T-helper 17 cell (primary cell): ENCODE measurements around the gene JARID2. TPM values are rescaled to one million over a fixed set of nuclear protein-coding genes. Genes with fewer than 3 reads are reported as not detected.

ENCODE experiments used
- ATAC-seq: fragments of 150-1000 bp; cut with Tn5 transposase; 2 replicates; pipeline ENCODE4 v1.10.0; 2021; ENCODE audit warnings: mild to moderate bottlenecking, moderate library complexity
- DNase-seq, 3 donors: peaks; one replicate each; pipeline versions ENCODE4 v3.0.0 to v3.0.0-alpha.2; 2020 to 2021
- H3K9me3 ChIP-seq: one replicate; pipeline ENCODE4 v1.7.0; 2013; ENCODE audit warnings: low read length, mild to moderate bottlenecking; ENCODE audit not compliant: control insufficient read depth, poor library complexity, severe bottlenecking
- H3K27ac Mint-ChIP-seq: one replicate; pipeline ENCODE4 v1.8.0; 2022; ENCODE audit warnings: mild to moderate bottlenecking, moderate library complexity, mixed read lengths
- H3K27me3 Mint-ChIP-seq: one replicate; pipeline ENCODE4 v1.8.0; 2022; ENCODE audit warnings: mixed read lengths
- H3K36me3 Mint-ChIP-seq: one replicate; pipeline ENCODE4 v1.8.0; 2022; ENCODE audit warnings: low read depth, mixed read lengths
- H3K4me1 Mint-ChIP-seq: one replicate; pipeline ENCODE4 v1.8.0; 2022; ENCODE audit warnings: mild to moderate bottlenecking, mixed read lengths
- H3K4me3 Mint-ChIP-seq: one replicate; pipeline ENCODE4 v1.8.0; 2022; ENCODE audit warnings: mild to moderate bottlenecking, moderate library complexity, mixed read lengths
- total RNA-seq, 4 donors: library from RNA in 2 of 4; stranded (reverse) in 2 of 4; gene quantifications; one replicate each; pipeline ENCODE4 v1.2.3 and lab custom pipeline; 2022 to 2026

JARID2 gene
- total RNA-seq, 2 donors from 2014 or later, result 21.9 to 35.5 TPM

DNA sequence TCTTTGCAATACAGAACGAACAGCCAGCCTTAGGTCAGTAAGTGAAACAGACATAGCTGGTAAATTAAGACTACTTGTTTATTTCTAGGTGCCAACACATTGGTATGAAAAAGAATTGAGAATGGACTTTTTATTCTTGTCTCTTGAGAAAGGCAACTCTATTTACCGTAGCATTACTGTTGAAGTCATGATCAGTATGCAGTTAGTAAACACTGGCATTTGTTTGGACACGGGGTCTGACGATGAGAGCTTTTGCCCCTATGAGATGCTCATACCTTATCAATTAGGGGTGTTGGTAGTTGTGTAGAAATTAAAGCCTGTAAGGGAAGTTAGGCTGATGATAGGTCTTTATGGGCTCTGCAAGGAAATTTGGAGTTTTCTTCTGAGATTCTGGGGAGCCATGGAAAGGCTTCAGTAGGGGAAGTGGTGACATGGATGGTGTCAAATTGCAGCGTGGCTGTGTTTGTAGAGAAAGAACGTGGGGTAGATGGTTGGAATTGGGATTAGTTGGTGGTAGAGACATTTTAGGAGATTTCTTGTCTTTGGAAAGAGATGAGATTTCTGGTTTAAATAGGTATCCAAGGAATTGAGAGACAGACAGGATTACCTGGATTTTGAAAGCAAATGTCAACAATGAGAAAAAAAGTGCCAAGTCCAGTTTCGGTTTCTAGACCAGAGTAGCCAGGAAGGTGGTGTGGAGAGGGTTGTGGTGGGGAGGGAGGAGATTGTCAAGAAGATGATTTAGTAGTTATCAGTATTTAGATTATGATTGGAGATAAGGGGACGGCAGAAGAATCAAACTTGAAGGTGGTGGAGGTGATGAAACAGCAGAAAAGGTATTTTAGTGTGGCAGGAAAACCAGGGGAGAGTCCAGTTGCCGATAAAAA, 116.6 kb downstream of the JARID2 start:
- peaks cover 26% of the 10 kb centered on the region for H3K4me1 Mint-ChIP-seq
- DNase-seq (no peak), ATAC-seq (no peak)
- H3K36me3 Mint-ChIP-seq, result peaks cover 4% of the 10 kb centered on the region
- H3K27ac Mint-ChIP-seq, result no peak overlapping the region
- no peaks in the 10 kb centered on the region for H3K9me3 ChIP-seq
- H3K4me3 Mint-ChIP-seq, result no peak overlapping the region
- no peaks in the 10 kb centered on the region for H3K27me3 Mint-ChIP-seq

DNA sequence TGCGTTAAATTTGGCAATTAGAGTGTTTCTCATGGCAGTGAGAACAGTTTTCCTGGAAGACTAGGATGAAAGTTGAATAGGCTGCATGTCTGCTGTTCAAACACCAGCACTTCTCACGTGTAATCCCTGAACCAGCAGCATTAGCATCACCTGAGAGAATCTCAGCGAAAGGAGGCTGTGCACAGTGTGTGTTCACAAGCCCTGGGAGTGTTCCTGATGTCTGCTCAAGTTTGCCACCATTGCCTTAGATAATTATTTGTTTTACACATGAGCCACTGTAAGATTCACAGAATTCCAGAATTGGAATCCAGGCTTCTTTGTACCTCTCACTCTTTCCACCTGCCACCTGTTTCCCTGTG, 117.3 kb downstream of the JARID2 start:
- H3K9me3 ChIP-seq, result no peaks in the 10 kb centered on the region
- ATAC-seq, result no peak
- H3K27me3 Mint-ChIP-seq, result no peaks in the 10 kb centered on the region
- peaks cover 2% of the 10 kb centered on the region for H3K36me3 Mint-ChIP-seq
- H3K4me3 Mint-ChIP-seq, result no peak overlapping the region
- DNase-seq, result no peak
- H3K4me1 Mint-ChIP-seq, result peaks cover 25% of the 10 kb centered on the region
- no peak overlapping the region for H3K27ac Mint-ChIP-seq

DNA sequence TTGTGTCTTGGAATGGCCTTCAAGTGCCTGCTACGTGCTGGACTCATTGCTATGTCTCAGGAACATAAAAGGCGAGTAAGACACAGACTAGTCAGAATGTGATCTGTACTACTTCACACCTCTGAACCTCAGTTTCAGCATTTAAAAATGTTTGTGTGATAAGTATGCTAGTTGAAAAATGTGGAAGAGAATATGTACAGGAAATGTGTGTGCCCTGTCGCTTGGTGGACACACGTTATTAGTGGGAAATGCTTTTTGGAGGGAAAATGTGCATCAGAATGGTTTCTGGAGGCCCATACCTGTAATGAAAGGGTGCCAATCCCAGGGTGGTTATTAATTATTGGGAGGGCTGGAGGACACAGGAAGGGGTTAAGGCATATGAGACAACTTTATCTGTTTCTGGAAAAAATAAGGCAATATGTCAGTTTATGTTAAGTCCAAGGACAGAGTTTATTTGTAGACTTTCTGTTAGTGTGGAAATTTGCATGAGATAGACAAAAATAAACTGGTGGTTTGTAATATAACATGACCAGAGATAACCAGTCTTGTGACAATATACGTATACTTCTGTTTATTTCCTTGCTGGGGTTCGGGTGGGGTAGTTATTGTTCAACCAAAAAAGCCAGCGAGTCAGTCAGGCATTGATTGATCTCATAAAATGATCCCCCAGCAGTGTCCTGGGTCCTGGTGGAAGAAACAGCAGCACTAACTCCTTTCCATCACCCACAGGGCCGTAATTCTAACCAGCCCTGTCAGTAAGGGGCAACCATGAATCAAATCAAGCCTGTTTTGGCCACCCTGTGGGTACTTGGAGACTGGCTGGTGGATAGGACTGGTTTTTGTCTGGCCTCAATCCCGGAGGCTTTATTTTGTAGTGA, 117.9 kb downstream of the JARID2 start:
- Mint-ChIP-seq H3K4me3 (no peak overlapping the region), H3K36me3 (no peaks in the 10 kb centered on the region), H3K4me1 (peaks cover 23% of the 10 kb centered on the region), H3K27ac (no peak overlapping the region), H3K27me3 (no peaks in the 10 kb centered on the region)
- ATAC-seq (no peak), DNase-seq (no peak)
- H3K9me3 ChIP-seq, result no peaks in the 10 kb centered on the region

DNA sequence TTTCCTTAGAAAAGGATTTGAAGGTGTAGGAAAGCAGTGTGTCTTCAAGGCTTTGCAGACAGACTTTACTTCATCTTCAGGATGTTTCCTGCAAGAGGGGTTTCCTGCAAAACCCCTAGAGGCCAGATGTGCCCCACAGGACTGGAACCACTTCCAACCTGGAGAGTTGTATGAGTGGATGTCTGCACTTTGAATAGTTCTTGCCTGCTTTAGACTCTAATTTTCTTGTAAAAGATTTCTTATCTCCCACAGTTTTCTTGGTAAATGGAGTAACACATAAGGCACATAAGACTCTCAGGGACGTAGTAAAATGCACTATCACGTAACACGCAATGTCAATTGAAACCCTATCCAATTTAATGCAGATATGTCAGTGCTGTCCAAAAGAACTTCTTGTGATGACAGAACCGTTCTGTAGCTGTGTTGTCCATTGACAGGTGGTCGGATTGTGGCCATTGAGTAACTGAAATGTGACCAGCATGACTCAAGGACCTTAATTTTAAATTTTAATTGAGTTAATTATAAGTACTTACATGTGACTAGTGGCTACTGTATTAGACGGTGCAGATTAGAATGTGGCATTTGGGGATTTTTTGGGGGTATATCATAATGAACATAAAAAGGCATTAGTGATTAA, 118.7 kb downstream of the JARID2 start:
- DNase-seq (no peak), ATAC-seq (no peak)
- peaks cover 19% of the 10 kb centered on the region for H3K4me1 Mint-ChIP-seq
- H3K27me3 Mint-ChIP-seq, result no peaks in the 10 kb centered on the region
- H3K4me3 Mint-ChIP-seq, result no peak overlapping the region
- no peaks in the 10 kb centered on the region for H3K9me3 ChIP-seq
- no peaks in the 10 kb centered on the region for H3K36me3 Mint-ChIP-seq
- no peak overlapping the region for H3K27ac Mint-ChIP-seq

DNA sequence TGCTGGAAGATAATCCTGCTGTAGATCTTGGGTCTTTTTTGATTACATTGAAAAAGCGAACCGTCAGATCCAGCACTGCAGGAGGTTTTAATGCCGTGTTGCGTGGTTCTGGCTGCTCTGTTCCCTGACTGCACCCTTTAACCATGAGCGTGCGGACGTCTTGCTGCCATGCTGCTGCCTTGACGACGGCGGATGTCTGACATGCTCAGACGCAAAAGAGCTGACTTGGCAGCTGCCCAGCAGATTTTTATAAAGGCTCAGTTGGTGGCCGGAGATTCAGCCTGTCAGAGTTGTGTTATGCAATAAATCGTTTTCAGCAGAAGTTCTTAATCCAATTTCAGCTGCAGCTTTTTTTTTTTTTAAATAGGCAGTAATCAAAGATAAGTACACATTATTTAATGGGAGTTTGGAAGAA, 119.4 kb downstream of the JARID2 start:
- Mint-ChIP-seq H3K4me3 (peak overlapping the region; percentile 60), H3K4me1 (peaks cover 26% of the 10 kb centered on the region), H3K36me3 (no peaks in the 10 kb centered on the region), H3K27me3 (no peaks in the 10 kb centered on the region), H3K27ac (no peak overlapping the region)
- DNase-seq, result no peak
- ATAC-seq, result peak; percentile 73
- no peaks in the 10 kb centered on the region for H3K9me3 ChIP-seq

DNA sequence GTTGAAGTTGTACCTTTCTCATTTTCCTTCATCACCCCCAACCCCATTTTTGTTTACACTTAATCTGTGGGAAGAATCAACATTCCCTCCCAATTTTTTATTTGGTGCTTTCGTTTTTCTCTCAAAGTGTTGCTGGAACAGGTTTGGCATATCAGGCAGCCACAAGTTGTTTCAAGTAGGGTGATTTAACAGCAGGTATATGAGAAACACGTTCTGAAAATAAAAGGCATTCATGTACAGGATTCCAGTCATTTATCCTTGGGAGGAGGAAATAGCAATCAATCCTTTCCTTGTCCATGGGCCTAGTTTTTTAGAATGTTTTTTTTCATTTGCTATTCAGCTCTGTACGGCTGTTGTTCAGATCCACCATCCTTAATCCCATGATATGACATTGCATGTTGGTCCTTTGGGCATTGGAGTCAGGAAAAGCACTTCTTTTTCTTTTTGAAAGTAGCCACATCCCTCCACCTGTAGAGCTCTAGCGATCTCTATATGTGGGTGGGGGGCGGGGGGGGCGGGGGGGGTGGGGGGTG, 120.2 kb downstream of the JARID2 start:
- Mint-ChIP-seq H3K27ac (no peak overlapping the region), H3K4me1 (peaks cover 29% of the 10 kb centered on the region), H3K27me3 (no peaks in the 10 kb centered on the region), H3K36me3 (no peaks in the 10 kb centered on the region), H3K4me3 (no peak overlapping the region)
- ATAC-seq (no peak), DNase-seq (no peak)
- no peaks in the 10 kb centered on the region for H3K9me3 ChIP-seq

DNA sequence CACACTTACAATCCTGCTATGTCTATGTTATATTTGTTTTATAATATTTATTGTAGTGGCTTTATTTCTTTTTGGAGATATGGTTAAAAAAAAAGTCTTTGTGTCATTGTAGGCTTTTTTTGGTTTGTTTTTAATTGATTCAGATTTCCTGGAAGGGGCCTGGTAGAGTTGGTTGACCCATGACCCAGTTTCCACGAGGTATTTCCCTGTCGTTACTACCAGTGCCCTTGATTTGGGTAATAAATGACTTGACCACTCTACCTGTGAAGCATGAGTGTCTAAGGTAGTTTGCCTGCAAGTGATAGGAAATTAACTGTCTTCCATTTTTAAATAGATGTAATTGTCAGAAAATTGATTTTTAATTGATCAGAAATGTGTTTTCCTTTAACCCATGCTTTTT, 121.0 kb downstream of the JARID2 start:
- Mint-ChIP-seq H3K4me1 (peaks cover 35% of the 10 kb centered on the region), H3K4me3 (no peak overlapping the region), H3K27ac (no peak overlapping the region), H3K36me3 (no peaks in the 10 kb centered on the region), H3K27me3 (no peaks in the 10 kb centered on the region)
- no peaks in the 10 kb centered on the region for H3K9me3 ChIP-seq
- DNase-seq (no peak), ATAC-seq (no peak)

DNA sequence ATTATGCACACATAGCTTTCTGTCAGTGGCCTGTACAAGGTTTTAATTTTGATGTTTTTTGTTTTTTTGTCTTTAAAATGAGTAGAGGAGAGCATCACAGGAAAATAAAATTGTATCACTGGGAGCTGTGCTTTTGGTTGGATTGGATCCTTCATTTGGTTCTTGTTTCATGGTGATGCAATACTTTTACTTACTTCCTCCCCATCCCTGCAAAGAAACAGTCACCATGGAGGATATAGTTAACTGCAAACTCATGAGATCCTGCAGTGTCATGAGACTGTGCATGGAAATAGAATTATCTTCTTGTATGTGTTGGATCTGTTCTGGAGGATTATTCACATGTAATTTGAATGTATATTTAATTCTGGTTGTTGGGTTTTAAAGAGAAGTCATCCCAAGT, 122.3 kb downstream of the JARID2 start:
- Mint-ChIP-seq H3K27ac (no peak overlapping the region), H3K27me3 (no peaks in the 10 kb centered on the region), H3K36me3 (no peaks in the 10 kb centered on the region), H3K4me3 (no peak overlapping the region), H3K4me1 (peaks cover 36% of the 10 kb centered on the region)
- no peaks in the 10 kb centered on the region for H3K9me3 ChIP-seq
- ATAC-seq, result no peak
- DNase-seq, result no peak

DNA sequence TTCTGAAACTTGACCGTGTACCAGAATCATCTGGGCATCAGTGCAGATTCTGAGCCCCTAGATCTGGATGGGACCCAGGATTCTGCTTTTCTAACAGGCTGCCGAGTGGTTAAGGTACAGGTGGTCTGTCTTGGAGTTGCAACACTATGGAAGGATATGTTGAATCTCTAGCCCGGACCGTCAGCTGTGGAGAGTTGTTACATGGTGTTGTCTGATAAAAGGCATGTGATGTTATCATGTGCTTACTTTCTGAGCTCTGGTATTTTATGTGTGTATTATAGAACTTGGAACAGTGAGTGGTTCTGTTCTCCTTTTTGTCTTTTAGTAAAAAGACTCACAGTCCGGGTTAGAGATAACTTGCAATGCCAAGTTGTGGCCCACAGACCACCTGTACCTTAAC, 123.0 kb downstream of the JARID2 start:
- Mint-ChIP-seq H3K4me3 (no peak overlapping the region), H3K27ac (no peak overlapping the region), H3K4me1 (peaks cover 36% of the 10 kb centered on the region)

DNA sequence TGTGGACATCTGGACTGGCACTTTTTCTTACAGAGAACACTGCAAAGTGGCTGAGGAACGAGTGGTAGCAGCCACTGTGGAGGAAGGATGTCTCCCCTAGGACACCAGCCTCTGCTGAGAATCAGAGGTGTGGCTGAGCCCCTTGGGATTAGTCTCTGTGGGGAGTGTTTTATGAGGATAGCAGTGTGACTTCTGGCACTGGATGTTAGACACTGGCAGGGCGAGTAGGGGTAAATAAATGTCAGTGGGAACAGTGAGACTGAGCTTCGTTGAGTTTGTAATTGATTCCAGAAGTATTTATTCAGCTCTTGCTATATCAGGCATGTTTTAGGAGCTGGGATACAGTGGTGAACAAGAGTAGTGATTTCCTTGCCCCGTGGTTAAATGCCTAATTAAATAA, 124.0 kb downstream of the JARID2 start:
- ATAC-seq (no peak), DNase-seq (no peak)
- Mint-ChIP-seq H3K27me3 (no peaks in the 10 kb centered on the region), H3K27ac (peak overlapping the region; percentile 48), H3K4me3 (no peak overlapping the region), H3K4me1 (peaks cover 32% of the 10 kb centered on the region), H3K36me3 (no peaks in the 10 kb centered on the region)
- H3K9me3 ChIP-seq, result no peaks in the 10 kb centered on the region

More for the DNA sequence above, 123.0 kb downstream of the JARID2 start:
- DNase-seq (no peak), ATAC-seq (no peak)
- no peaks in the 10 kb centered on the region for H3K27me3 Mint-ChIP-seq
- no peaks in the 10 kb centered on the region for H3K36me3 Mint-ChIP-seq
- H3K9me3 ChIP-seq, result no peaks in the 10 kb centered on the region

DNA sequence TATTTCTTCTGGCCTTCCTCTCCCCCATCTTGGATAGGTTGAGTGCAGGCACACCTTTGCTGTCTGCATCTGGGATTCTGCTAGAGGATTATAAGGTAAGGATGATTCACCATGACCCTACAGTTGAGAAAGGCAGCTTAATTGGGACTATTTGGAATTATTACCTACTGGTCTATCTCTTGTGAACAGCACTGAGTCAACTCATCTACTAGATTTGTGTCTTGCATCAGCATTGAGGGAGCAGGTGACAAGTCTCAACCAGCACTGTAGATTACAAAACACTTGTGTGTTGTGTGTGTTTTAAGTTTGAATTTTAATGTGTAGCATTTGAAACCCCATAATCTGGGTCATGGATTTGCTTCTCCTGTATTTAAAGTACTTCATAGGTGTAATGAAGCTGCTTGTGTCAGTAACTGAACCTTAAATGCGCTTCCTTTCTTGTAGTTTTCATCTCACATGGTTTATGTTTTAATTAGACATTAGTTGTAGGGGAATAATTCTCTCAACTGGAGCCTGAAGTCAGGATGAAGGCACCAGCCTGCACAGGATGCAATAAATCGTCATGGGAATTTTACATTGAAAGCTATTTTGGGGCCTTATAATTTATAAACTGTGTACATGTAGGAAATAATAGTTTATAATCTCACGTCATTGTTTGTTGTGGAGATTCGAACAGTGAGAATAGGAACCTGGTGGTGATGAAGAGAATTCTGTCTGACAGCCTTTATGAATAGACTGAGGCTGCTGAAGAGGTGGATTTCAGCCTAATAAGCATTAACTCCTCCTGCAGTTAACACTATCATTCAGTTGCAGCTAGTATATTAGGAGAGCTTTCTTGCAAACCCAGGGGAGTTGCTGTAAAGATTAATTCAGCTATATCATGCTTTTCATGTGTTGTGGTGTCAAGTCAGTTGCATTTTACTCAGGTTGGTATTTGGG, 125.1 kb downstream of the JARID2 start:
- Mint-ChIP-seq H3K27ac (peak overlapping the region; percentile 48), H3K4me3 (no peak overlapping the region), H3K4me1 (peaks cover 33% of the 10 kb centered on the region), H3K36me3 (no peaks in the 10 kb centered on the region), H3K27me3 (no peaks in the 10 kb centered on the region)
- DNase-seq (no peak), ATAC-seq (no peak)
- H3K9me3 ChIP-seq, result no peaks in the 10 kb centered on the region

DNA sequence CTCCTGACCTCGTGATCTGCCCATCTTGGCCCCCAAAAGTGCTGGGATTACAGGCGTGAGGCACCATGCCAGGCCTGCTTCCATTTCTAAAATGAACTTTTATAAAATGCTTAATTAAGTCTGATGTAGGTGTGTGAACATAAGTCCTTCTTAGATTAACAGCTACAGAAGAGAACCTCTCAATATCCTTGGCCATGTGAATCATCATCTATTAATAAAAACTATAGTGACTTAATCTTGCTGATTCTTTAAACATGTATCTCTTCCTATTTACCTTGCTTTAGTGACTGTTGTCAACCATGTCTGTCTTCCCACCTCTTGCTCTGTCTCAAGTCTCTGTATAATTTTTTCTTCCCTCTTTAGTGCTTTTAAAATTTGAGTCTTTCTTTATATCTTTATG, 127.1 kb downstream of the JARID2 start:
- no peaks in the 10 kb centered on the region for H3K36me3 Mint-ChIP-seq
- H3K4me3 Mint-ChIP-seq, result no peak overlapping the region
- ATAC-seq (no peak), DNase-seq (no peak)
- no peaks in the 10 kb centered on the region for H3K9me3 ChIP-seq
- H3K4me1 Mint-ChIP-seq, result peaks cover 29% of the 10 kb centered on the region
- no peak overlapping the region for H3K27ac Mint-ChIP-seq
- H3K27me3 Mint-ChIP-seq, result no peaks in the 10 kb centered on the region
